NB4 (cell line): ENCODE measurements around the gene ASCC3.

Experiments
- DNase-seq: peaks from one replicate; pipeline ENCODE4 v3.0.0; 2010; ENCODE audit warnings: low read depth
- H3K4me3 ChIP-seq: one replicate; pipeline ENCODE4 v1.5.1; 2011; ENCODE audit warnings: mild to moderate bottlenecking, low read depth, low read length, moderate library complexity
- MYC ChIP-seq: IDR thresholded peaks from 2 replicates; pipeline ENCODE4 v1.6.1; 2011; ENCODE audit warnings: low read depth, low read length
- POLR2A ChIP-seq: IDR thresholded peaks from 2 replicates; pipeline ENCODE4 v1.6.1; 2011; ENCODE audit warnings: mild to moderate bottlenecking; ENCODE audit not compliant: insufficient read length; ENCODE audit errors: extremely low read depth
- TF ChIP-seq, protein P1 (sequence below): IDR thresholded peaks from one replicate; pipeline ENCODE4 v1.5.1; 2012; ENCODE audit warnings: low read depth, low read length
- TF ChIP-seq, protein P2 (sequence below): IDR thresholded peaks from 2 replicates; pipeline ENCODE4 v1.6.1; 2011; ENCODE audit warnings: low read depth, low read length

ASCC3 gene

DNA sequence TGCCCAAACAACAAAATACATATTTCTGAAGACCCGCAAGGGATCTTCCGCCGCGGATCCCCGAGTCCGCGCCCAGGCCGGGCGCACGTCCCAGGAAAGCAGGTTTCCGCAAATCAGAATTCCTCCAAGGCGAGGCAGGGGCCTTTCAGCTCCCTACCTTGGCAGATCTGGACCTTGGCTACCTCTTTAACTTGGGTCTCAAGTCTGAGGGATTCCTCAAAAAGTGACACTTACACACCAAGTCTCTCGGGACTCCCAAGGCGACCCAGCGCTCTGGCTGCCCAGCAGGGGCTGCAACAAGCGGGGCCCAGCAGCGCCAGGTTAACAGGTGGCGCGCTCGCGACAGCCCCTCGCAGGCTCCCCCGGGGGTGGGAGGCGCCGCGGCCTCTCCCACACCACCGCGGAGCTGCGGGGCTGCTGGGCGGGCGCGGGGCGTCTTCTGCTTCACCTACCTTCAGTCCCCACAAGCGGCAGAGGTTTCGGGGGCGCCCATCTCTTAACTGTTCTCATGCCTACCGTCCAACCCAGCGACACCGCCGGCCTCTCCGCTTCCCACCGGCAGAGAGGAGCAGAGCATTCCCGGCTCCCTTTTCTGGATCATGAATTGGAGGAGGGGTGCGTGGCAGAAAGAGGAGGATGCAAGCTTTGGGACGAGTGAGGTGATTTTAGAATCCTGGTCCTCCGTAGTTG, 416.8 kb downstream of the ASCC3 start:
- H3K4me3 ChIP-seq: peak overlapping the region; percentile 44
- TF ChIP-seq POLR2A (no peak), MYC (no peak)
- TF ChIP-seq, protein P1, sequence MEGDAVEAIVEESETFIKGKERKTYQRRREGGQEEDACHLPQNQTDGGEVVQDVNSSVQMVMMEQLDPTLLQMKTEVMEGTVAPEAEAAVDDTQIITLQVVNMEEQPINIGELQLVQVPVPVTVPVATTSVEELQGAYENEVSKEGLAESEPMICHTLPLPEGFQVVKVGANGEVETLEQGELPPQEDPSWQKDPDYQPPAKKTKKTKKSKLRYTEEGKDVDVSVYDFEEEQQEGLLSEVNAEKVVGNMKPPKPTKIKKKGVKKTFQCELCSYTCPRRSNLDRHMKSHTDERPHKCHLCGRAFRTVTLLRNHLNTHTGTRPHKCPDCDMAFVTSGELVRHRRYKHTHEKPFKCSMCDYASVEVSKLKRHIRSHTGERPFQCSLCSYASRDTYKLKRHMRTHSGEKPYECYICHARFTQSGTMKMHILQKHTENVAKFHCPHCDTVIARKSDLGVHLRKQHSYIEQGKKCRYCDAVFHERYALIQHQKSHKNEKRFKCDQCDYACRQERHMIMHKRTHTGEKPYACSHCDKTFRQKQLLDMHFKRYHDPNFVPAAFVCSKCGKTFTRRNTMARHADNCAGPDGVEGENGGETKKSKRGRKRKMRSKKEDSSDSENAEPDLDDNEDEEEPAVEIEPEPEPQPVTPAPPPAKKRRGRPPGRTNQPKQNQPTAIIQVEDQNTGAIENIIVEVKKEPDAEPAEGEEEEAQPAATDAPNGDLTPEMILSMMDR: no peak
- TF ChIP-seq, protein P2, sequence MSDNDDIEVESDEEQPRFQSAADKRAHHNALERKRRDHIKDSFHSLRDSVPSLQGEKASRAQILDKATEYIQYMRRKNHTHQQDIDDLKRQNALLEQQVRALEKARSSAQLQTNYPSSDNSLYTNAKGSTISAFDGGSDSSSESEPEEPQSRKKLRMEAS: no peak
- DNase-seq: peak; percentile 7

DNA sequence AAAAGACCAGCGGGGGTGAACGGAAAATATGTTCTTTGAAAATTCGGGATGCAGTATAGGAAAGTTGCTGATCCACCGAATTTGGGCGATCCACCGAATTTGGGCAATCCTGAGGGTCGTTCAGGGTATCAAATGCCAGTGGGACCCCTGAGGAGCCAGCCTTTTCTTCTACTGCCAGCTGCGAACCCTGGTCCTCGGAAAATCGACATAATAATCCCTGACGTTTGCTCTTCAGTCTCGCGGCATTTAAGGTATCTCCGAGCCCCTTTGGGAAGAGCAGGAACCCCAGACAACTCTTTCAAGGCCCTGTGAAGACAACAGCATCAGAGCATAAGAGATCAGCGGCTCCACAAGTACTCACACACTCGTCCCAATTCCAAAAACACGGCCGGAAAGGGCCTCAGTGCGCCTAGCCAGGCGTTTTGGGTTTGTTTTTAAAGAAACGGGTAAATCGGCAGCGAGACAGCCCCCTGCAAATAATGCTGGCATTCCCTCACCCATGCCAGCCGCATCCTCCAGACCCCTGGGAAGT, 417.4 kb downstream of the ASCC3 start:
- DNase-seq: no peak
- no peak overlapping the region for H3K4me3 ChIP-seq
- TF ChIP-seq, protein P1: no peak
- TF ChIP-seq MYC (no peak), POLR2A (no peak)
- TF ChIP-seq, protein P2: no peak

DNA sequence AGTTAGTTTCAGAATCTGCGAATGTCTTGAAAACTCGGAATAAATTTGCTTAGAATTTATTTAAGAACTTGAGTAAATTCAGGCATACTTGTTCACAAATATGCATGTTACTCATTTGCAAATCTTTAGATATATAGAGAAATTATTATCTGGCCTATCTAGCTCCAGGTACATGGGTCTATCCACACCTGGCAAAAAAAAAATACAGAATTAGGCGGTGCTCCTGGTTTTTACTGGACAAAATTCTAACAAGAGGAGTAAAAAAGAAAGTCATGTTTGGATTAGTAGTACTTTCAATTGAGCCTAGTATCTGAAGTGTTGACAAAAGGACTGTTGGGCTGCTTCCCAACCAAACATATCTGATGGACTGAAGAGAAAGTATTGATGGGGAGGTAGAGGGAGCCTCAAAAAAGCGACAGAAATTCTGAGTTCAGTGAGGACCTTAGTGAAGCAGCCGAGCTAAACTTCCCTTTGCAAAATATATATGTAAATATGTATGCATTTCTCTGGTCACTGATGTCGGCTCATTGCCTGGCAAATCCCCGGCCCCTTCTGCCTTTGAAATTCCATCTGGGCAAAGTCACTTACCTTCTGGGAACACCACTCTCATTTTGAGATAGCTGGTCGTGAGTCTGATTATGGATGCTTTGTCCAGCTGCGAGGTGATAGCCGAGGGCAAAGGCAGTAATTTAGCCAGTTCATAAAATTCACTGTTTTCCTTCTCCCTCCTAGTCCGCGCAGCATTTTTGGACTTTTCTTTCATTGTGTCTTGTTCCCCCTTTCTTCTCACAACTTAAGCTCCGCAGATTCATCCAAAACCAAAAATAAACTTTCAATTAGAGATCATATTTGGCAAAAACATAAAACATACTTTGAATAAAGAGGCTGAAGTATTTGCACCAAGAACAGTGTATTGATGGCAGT, 418.2 kb downstream of the ASCC3 start:
- no peak overlapping the region for H3K4me3 ChIP-seq
- TF ChIP-seq POLR2A (no peak), MYC (no peak)
- TF ChIP-seq, protein P1: no peak
- TF ChIP-seq, protein P2: no peak
- no peak for DNase-seq

DNA sequence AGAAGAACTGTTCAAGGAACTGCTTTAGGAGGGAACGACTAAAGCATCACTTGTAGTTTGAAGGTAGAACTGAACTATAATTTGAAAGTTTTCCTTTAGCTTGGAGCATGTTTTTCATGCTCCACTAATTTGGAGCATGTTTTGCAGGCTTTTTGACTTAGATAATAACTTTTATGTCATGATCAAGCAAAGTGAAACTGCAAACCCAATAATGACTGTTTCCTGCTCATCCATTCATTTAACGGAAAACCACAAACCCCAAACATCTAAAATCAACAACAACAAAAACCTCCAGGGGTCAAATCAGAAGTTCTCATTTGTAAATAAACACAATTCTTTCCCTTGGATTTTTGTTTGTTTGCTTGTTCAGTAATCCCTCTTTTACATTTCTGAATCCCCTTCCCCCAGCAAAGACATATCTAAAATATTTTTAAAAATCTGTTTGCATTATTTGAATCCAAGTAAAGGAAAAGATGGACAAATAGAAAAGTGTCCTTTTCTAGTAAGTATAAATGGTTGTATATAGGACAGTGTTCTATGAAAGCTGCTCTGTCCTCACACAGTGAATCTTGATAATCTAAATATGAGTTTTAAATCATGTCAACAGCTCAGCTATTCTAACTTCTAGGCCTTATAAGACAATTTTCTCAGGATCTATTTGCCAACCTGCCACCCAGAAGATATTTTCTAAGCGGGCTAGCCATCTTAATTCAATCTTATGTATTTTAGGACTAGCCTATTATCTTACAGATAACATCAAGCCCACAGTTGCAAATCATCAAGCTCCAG, 419.0 kb downstream of the ASCC3 start:
- no peak for DNase-seq
- TF ChIP-seq MYC (no peak), POLR2A (no peak)
- TF ChIP-seq, protein P1: no peak
- TF ChIP-seq, protein P2: no peak
- H3K4me3 ChIP-seq: no peak overlapping the region

DNA sequence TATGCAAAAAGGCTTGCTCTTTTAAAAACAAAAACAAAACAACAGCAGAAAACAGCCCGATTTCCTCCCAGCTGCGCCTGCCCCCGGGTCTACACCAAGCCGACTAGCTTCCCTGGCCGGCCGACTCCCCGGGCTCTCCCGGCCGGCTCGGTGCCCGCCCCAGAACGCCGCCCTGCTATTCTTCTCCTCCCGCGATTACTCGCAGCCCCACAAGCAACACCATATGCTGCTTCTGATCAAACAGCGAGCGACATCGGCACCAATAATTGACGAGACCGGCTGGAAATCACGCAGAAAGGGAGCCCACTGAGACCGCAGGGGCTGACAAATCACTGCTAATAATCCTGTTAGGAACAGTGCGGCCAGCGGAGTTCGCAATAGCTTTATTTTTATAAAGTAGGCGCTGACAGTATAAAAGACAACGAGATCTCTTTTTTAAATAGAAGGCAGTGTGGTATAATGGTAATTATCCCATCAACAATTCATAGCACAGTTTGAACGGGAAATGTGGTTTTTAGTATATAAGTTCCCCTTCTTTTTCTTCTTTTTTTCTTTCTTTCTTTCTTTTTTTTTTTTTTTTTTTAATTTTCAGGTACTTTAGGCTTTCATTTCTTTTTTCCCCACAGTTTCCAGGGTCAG, 419.7 kb downstream of the ASCC3 start:
- peak overlapping the region; percentile 35 for H3K4me3 ChIP-seq
- TF ChIP-seq POLR2A (no peak), MYC (no peak)
- TF ChIP-seq, protein P1: no peak
- TF ChIP-seq, protein P2: no peak
- peak; percentile 53 for DNase-seq
